ENCODE measurements around the gene APBB2.

The APBB2 gene

DNA sequence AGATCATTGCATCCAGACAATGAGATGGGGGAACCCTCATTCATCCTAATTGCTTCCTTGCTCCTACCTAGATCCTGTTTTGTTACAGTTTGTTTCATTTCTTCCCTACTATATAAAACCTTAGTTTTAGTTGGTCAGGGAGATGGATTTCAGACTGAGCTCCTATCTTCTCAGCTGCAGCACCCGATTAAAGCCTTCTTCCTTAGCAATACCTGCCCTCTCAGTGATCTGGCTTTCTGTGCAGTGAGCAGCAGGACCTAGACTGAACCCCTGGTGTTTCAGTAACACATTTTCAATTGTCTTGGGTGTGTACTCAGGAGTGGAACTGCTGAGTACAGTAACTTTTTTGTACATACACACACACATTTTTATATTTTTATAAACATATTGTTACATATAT, 187.4 kb downstream of the APBB2 start:
- no peaks in the 10 kb centered on the region for H3K27me3 ChIP-seq (ENCODE audit: insufficient read depth, low read depth)
- no peak overlapping the region for H3K4me3 ChIP-seq (IDR thresholded peaks at IDR 0.05; ENCODE audit: insufficient read depth, low read depth, low read length)
- no peak overlapping the region for H2AFZ ChIP-seq (ENCODE audit: low read depth)
- H3K79me2 ChIP-seq (ENCODE audit: insufficient read depth, low read depth) = no peaks in the 10 kb centered on the region
- no peaks in the 10 kb centered on the region for H3K36me3 ChIP-seq (ENCODE audit: insufficient read depth)
- H3K4me1 ChIP-seq (ENCODE audit: low read depth, poor library complexity, severe bottlenecking) = no peaks in the 10 kb centered on the region
- TF ChIP-seq, protein P1, sequence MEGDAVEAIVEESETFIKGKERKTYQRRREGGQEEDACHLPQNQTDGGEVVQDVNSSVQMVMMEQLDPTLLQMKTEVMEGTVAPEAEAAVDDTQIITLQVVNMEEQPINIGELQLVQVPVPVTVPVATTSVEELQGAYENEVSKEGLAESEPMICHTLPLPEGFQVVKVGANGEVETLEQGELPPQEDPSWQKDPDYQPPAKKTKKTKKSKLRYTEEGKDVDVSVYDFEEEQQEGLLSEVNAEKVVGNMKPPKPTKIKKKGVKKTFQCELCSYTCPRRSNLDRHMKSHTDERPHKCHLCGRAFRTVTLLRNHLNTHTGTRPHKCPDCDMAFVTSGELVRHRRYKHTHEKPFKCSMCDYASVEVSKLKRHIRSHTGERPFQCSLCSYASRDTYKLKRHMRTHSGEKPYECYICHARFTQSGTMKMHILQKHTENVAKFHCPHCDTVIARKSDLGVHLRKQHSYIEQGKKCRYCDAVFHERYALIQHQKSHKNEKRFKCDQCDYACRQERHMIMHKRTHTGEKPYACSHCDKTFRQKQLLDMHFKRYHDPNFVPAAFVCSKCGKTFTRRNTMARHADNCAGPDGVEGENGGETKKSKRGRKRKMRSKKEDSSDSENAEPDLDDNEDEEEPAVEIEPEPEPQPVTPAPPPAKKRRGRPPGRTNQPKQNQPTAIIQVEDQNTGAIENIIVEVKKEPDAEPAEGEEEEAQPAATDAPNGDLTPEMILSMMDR (conservative IDR thresholded peaks at IDR 0.05; ENCODE audit: low read depth, low read length) = no peak
- no peak overlapping the region for H3K27ac ChIP-seq
- H3K4me2 ChIP-seq = no peak overlapping the region
- H4K20me1 ChIP-seq (ENCODE audit: insufficient read depth) = no peaks in the 10 kb centered on the region
- H3K9ac ChIP-seq = no peak overlapping the region

DNA sequence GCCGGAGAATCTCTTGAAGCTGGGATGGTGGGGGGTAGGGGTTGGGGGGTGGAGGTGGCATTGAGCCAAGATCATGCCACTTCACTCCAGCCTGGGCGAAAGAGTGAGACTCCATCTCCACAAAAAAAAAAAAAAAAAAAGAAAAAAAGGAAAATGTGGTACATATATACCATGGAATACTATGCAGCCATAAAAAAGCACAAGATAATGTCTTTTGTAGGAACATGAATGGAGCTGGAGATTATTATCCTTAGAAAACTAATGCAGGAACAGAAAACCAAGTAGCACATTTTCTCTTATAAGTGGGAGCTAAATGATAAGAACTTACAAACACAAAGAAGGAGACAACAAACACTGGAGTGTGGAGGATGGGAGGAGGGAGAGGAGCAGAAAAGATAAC, 188.5 kb downstream of the APBB2 start:
- Histone ChIP-seq H4K20me1 (ENCODE audit: insufficient read depth) (no peaks in the 10 kb centered on the region), H2AFZ (ENCODE audit: low read depth) (no peak overlapping the region), H3K27me3 (ENCODE audit: insufficient read depth, low read depth) (no peaks in the 10 kb centered on the region), H3K36me3 (ENCODE audit: insufficient read depth) (no peaks in the 10 kb centered on the region), H3K79me2 (ENCODE audit: insufficient read depth, low read depth) (no peaks in the 10 kb centered on the region), H3K4me3 (IDR thresholded peaks at IDR 0.05; ENCODE audit: insufficient read depth, low read depth, low read length) (no peak overlapping the region), H3K4me2 (no peak overlapping the region), H3K27ac (no peak overlapping the region), H3K9ac (no peak overlapping the region), H3K4me1 (ENCODE audit: low read depth, poor library complexity, severe bottlenecking) (no peaks in the 10 kb centered on the region)
- TF ChIP-seq, protein P1 (conservative IDR thresholded peaks at IDR 0.05; ENCODE audit: low read depth, low read length) = no peak

GRCh38 chr4:41024556-41025491, 189.5 kb downstream of the APBB2 start:
- no peak overlapping the region for H3K9ac ChIP-seq
- H3K27ac ChIP-seq = no peak overlapping the region
- H3K36me3 ChIP-seq (ENCODE audit: insufficient read depth) = no peaks in the 10 kb centered on the region
- no peak overlapping the region for H3K4me3 ChIP-seq (IDR thresholded peaks at IDR 0.05; ENCODE audit: insufficient read depth, low read depth, low read length)
- no peak overlapping the region for H3K4me2 ChIP-seq
- no peaks in the 10 kb centered on the region for H3K4me1 ChIP-seq (ENCODE audit: low read depth, poor library complexity, severe bottlenecking)
- no peaks in the 10 kb centered on the region for H3K27me3 ChIP-seq (ENCODE audit: insufficient read depth, low read depth)
- TF ChIP-seq, protein P1 (conservative IDR thresholded peaks at IDR 0.05; ENCODE audit: low read depth, low read length) = no peak
- no peaks in the 10 kb centered on the region for H4K20me1 ChIP-seq (ENCODE audit: insufficient read depth)
- H2AFZ ChIP-seq (ENCODE audit: low read depth) = no peak overlapping the region
- H3K79me2 ChIP-seq (ENCODE audit: insufficient read depth, low read depth) = no peaks in the 10 kb centered on the region

DNA sequence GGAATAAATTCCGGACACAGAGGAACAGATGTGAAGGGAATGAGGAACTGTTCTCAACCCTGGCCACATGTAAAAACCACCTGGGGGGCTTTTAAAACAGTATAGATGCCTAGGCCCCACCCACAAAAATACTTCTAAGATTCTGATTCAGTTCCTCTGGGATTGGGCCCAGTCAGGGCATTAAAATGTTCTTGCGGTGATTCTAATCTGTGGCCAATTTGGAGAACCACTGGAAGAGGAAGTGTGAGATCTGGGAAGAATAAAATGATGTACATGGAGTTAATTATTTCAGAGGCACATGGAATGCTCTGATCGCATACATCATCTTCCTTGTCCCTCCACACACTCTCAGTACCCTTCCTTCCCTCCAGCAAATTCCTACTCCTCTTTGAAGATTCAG, 192.2 kb downstream of the APBB2 start:
- no peaks in the 10 kb centered on the region for H3K4me1 ChIP-seq (ENCODE audit: low read depth, poor library complexity, severe bottlenecking)
- no peak overlapping the region for H3K4me3 ChIP-seq (IDR thresholded peaks at IDR 0.05; ENCODE audit: insufficient read depth, low read depth, low read length)
- H3K79me2 ChIP-seq (ENCODE audit: insufficient read depth, low read depth) = no peaks in the 10 kb centered on the region
- no peak overlapping the region for H3K4me2 ChIP-seq
- no peaks in the 10 kb centered on the region for H3K36me3 ChIP-seq (ENCODE audit: insufficient read depth)
- no peaks in the 10 kb centered on the region for H3K27me3 ChIP-seq (ENCODE audit: insufficient read depth, low read depth)
- no peak overlapping the region for H2AFZ ChIP-seq (ENCODE audit: low read depth)
- TF ChIP-seq, protein P1 (conservative IDR thresholded peaks at IDR 0.05; ENCODE audit: low read depth, low read length) = no peak
- H3K27ac ChIP-seq = no peak overlapping the region
- H4K20me1 ChIP-seq (ENCODE audit: insufficient read depth) = no peaks in the 10 kb centered on the region
- H3K9ac ChIP-seq = no peak overlapping the region

Data from KMS-11 (cell line).